PC-3 (cell line): ENCODE measurements around the gene ASB5.

Experiments used
- EZH2 ChIP-seq: fragments of 300-600 bp; sonication (generic); IDR thresholded peaks from one replicate; pipeline ENCODE4 v1.6.1; 2017; ENCODE audit warnings: antibody characterized with exemption, mild to moderate bottlenecking, low read length; ENCODE audit not compliant: unreplicated experiment
- EZH2phosphoT487 ChIP-seq: fragments of 300-600 bp; sonication (generic); IDR thresholded peaks from 2 replicates; pipeline ENCODE4 v1.6.1; 2018; ENCODE audit warnings: mild to moderate bottlenecking, antibody characterized with exemption, low read length, borderline replicate concordance
- TF ChIP-seq, protein P1 (sequence below): fragments of 300-600 bp; sonication (generic); conservative IDR thresholded peaks from 2 replicates; pipeline ENCODE4 v1.5.1; 2017; ENCODE audit warnings: antibody characterized with exemption, low read depth, mild to moderate bottlenecking, low read length

DNA sequence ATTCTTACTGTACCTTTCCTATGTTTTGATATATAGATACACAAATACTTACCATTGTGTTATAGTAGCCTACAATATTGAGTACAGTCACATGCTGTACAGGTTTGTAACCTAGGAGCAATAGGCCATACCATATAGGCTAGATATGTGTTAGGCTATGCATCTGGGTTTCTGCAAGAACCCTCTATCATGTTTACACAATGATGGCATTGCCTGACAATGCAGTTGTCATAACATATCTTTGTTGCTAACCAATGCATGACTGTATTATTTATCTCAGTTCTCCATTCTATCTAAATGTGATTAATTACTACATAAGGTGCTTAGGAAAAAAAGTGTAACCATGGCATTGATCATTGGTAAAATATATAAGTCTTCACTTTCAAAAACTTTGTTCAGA is 40.8 kb upstream of the ASB5 start:
- TF ChIP-seq, protein P1, sequence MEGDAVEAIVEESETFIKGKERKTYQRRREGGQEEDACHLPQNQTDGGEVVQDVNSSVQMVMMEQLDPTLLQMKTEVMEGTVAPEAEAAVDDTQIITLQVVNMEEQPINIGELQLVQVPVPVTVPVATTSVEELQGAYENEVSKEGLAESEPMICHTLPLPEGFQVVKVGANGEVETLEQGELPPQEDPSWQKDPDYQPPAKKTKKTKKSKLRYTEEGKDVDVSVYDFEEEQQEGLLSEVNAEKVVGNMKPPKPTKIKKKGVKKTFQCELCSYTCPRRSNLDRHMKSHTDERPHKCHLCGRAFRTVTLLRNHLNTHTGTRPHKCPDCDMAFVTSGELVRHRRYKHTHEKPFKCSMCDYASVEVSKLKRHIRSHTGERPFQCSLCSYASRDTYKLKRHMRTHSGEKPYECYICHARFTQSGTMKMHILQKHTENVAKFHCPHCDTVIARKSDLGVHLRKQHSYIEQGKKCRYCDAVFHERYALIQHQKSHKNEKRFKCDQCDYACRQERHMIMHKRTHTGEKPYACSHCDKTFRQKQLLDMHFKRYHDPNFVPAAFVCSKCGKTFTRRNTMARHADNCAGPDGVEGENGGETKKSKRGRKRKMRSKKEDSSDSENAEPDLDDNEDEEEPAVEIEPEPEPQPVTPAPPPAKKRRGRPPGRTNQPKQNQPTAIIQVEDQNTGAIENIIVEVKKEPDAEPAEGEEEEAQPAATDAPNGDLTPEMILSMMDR = no peak
- TF ChIP-seq EZH2 (no peak), EZH2phosphoT487 (no peak)
